PFSK-1 (cell line): ENCODE data around the gene CENPV.

Experiments
- FOXP2 ChIP-seq: optimal IDR thresholded peaks from 2 replicates; pipeline ENCODE3; 2011; ENCODE audit warnings: borderline replicate concordance, control low read depth, inconsistent platforms; ENCODE audit not compliant: insufficient read depth; ENCODE audit errors: extremely low read length, extremely low read depth
- POLR2AphosphoS5 ChIP-seq: IDR thresholded peaks from 2 replicates; pipeline ENCODE4 v1.6.1; 2012; ENCODE audit warnings: low read depth, mild to moderate bottlenecking, control low read depth, low read length, moderate library complexity
- SIN3A ChIP-seq: IDR thresholded peaks from 2 replicates; pipeline ENCODE4 v1.6.1; 2012; ENCODE audit warnings: mild to moderate bottlenecking, low read length, moderate library complexity, borderline replicate concordance; ENCODE audit not compliant: insufficient read depth
- TAF1 ChIP-seq: IDR thresholded peaks from 2 replicates; pipeline ENCODE4 v1.6.1; 2012; ENCODE audit warnings: low read length, control low read depth, borderline replicate concordance; ENCODE audit not compliant: insufficient read depth
- TF ChIP-seq, protein P1 (sequence below), 2 experiments: IDR thresholded peaks; 2 replicates each; pipeline versions ENCODE4 v1.6.1 to v1.8.0; 2011 to 2012; ENCODE audit warnings: low read depth in 2 of 2, low read length in 2 of 2, control low read depth in 1 of 2, inconsistent platforms in 1 of 2, mild to moderate bottlenecking in 1 of 2, moderate library complexity in 1 of 2; ENCODE audit not compliant: insufficient read depth in 1 of 2

CENPV gene

DNA sequence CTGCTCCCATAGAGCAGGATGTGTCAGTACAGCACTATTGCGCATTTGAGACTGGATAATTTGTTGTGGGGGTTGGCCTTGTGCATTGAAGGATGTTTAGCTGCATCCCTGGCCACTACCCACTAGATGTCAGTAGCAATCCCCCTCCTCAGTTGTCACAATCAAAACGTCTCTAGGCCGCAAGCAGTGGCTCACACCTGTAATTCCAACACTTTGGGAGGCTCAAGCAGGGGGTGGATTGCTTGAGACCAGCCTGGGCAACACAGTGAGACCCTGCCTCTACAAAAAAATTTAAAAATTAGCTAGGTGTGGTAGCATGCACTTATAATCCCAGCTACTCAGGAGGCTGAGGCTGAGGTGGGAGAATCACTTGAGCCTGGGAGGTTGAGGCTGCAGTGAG lies 48.4 kb downstream of the CENPV start:
- no peak for TF ChIP-seq TAF1
- TF ChIP-seq, protein P1, sequence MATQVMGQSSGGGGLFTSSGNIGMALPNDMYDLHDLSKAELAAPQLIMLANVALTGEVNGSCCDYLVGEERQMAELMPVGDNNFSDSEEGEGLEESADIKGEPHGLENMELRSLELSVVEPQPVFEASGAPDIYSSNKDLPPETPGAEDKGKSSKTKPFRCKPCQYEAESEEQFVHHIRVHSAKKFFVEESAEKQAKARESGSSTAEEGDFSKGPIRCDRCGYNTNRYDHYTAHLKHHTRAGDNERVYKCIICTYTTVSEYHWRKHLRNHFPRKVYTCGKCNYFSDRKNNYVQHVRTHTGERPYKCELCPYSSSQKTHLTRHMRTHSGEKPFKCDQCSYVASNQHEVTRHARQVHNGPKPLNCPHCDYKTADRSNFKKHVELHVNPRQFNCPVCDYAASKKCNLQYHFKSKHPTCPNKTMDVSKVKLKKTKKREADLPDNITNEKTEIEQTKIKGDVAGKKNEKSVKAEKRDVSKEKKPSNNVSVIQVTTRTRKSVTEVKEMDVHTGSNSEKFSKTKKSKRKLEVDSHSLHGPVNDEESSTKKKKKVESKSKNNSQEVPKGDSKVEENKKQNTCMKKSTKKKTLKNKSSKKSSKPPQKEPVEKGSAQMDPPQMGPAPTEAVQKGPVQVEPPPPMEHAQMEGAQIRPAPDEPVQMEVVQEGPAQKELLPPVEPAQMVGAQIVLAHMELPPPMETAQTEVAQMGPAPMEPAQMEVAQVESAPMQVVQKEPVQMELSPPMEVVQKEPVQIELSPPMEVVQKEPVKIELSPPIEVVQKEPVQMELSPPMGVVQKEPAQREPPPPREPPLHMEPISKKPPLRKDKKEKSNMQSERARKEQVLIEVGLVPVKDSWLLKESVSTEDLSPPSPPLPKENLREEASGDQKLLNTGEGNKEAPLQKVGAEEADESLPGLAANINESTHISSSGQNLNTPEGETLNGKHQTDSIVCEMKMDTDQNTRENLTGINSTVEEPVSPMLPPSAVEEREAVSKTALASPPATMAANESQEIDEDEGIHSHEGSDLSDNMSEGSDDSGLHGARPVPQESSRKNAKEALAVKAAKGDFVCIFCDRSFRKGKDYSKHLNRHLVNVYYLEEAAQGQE (IDR thresholded peaks at IDR 0.05; ENCODE audit: insufficient read depth in 1 of 2, low read depth in 2 of 2, low read length in 2 of 2), result no peak
- TF ChIP-seq POLR2AphosphoS5, result no peak
- TF ChIP-seq SIN3A, result no peak
- TF ChIP-seq FOXP2, result no peak

GRCh38 chr17:16302856-16303255 lies 50.4 kb downstream of the CENPV start:
- TF ChIP-seq, protein P1 (IDR thresholded peaks at IDR 0.05; ENCODE audit: insufficient read depth in 1 of 2, low read depth in 2 of 2, low read length in 2 of 2), result no peak
- no peak for TF ChIP-seq FOXP2
- TF ChIP-seq POLR2AphosphoS5, result no peak
- no peak for TF ChIP-seq TAF1
- no peak for TF ChIP-seq SIN3A

DNA sequence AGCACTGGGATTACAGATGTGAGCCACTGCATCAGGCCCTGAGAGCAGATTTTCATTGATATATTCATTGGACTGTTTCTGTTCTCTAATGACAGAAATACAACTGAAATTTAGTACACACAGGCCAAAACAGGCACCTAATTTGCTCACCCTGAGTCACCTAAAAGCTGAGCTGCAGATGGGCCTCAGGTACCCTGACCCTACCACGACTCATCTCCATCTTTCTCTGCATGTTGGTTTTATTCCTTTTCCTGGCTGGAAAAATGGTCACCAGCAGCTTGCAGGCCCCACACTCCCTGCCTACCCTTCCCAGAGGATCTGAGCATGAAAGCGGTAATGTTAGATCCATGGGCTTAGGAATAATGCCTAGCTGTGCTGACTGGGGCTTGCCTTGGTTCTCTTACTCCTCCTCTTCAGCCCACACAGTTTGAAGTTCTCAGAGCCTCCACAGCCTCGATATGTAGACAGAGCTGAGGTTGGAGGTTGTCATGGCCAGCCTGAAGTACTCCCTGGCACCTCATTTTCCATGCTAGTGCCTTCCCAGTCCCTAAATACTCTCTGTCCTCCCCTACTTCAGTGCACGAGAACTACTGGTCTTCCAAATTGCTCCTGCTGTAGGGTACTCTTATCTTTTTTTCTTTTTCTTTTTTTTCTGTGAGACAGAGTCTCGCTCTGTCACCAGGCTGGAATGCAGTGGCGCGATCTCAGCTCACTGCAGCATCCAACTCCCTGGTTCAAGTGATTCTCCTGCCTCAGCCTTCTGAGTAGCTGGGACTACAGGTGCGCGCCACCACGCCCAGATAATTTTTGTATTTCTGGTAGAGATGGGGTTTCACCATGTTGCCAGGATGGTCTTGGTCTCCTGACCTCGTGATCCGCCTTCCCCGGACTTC lies 51.1 kb downstream of the CENPV start:
- TF ChIP-seq, protein P1 (IDR thresholded peaks at IDR 0.05; ENCODE audit: insufficient read depth in 1 of 2, low read depth in 2 of 2, low read length in 2 of 2), result no peak
- no peak for TF ChIP-seq TAF1
- no peak for TF ChIP-seq FOXP2
- TF ChIP-seq SIN3A, result no peak
- no peak for TF ChIP-seq POLR2AphosphoS5

- TF ChIP-seq SIN3A (no peak), TAF1 (no peak), FOXP2 (no peak), POLR2AphosphoS5 (no peak)
- TF ChIP-seq, protein P1 (IDR thresholded peaks at IDR 0.05; ENCODE audit: insufficient read depth in 1 of 2, low read depth in 2 of 2, low read length in 2 of 2), result no peak
Measured at GRCh38 chr17:16300554-16300953, 52.7 kb downstream of the CENPV start.

DNA sequence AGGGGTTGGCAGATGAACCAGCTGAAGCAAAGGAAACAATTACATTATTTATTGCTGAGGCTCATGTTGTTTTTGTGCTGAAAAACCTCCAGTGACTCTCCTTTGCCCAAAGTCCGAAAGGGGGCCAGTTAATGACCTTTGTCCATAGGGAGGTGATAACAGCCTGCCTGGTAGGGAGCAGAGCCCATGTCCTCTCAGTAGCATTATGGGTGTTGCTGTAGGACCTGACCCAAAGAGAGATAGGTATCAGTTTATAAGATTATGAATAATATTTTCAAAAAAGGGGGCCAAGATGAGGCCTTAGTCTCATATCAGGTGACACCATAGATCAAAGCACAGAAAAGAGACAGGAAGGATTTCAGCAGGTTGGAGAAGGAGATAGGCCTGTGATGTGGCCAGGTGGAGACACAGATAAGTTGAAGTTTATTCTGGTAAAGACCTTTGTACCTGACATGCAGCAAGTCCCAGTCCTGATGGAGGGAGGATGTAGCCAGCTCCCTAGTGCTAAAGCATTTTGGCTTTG lies 55.1 kb downstream of the CENPV start:
- TF ChIP-seq, protein P1 (IDR thresholded peaks at IDR 0.05; ENCODE audit: insufficient read depth in 1 of 2, low read depth in 2 of 2, low read length in 2 of 2), result no peak
- TF ChIP-seq FOXP2, result no peak
- TF ChIP-seq SIN3A, result no peak
- TF ChIP-seq TAF1, result no peak
- no peak for TF ChIP-seq POLR2AphosphoS5
